ENCODE results near the gene OR8D1. TPM values are rescaled to one million over a fixed set of nuclear protein-coding genes. Genes with fewer than 3 reads are reported as not detected.

The OR8D1 gene
- polyA plus RNA-seq, 3 donors: not detected

DNA sequence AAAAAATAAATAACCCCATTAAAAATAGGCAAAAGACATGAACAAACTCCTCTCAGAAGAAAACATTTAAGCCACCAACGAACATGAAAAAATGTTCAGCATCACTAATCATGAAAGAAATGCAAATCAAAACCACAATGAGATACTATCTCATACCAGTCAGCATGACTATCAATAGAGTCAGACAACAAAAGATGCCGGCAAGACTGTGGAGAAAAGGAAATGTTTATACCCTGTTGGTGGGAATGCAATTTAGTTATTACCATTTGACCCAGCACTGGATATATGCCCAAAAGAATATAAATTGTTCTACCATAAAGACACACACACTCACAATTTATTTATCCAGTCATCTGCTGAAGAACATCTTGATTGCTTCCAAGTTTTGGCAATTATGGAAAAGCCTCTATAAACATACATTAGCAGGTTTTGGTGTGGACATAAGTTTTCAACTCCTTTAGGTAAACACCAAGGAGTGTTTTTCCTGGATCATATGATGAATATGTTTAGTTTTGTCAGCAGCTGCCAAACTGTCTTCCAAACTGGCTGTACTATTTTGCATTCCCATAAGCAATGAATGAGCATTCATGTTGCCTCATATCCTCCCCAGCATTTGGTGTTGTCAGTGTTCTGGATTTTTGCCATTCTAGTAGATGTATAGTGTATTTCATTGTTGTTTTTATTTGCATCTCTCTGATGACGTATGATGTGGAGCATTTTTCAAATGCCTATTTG lies 28.0 kb downstream of the OR8D1 start:
- Mint-ChIP-seq H3K9me3 (peaks cover 4 to 10% (median 6%) of the 10 kb centered on the region in 7 donors), H3K27me3 (ENCODE audit: low read depth in 3 of 3) (no peaks in the 10 kb centered on the region), H3K4me3 (no peak overlapping the region), H3K27ac (no peak overlapping the region), H3K36me3 (no peaks in the 10 kb centered on the region), H3K4me1 (no peaks in the 10 kb centered on the region)
- no peaks in the 10 kb centered on the region for H3K4me1 ChIP-seq (ENCODE audit: control insufficient read depth in 1 of 2, insufficient read depth in 2 of 2, low read length in 2 of 2)
- no peak overlapping the region for H3K27ac ChIP-seq (ENCODE audit: low read depth in 1 of 2, low read length in 2 of 2)
- H3K4me3 ChIP-seq (replicated peaks in 1 of 3; ENCODE audit: low read depth in 2 of 3, low read length in 3 of 3): no peak overlapping the region
- H3K27me3 ChIP-seq (ENCODE audit: control insufficient read depth in 2 of 2, insufficient read depth in 2 of 2, low read length in 2 of 2): no peaks in the 10 kb centered on the region
- H3K79me2 ChIP-seq (ENCODE audit: insufficient read depth, low read length): no peaks in the 10 kb centered on the region
- no peak overlapping the region for H3K9ac ChIP-seq (ENCODE audit: insufficient read depth, low read length, poor library complexity, severe bottlenecking)
- no peak overlapping the region for H2AFZ ChIP-seq (ENCODE audit: insufficient read depth, low read depth, low read length, poor library complexity, severe bottlenecking)
- no peaks in the 10 kb centered on the region for H3K36me3 ChIP-seq (replicated peaks in 1 of 2; ENCODE audit: control insufficient read depth in 1 of 2, insufficient read depth in 2 of 2, low read length in 2 of 2)
- WGBS (ENCODE audit: insufficient coverage): no CpG with 5 or more reads among the region's 3 CpGs
- H3K4me2 ChIP-seq (replicated peaks; ENCODE audit: extremely low read depth, low read length, poor library complexity, severe bottlenecking): no peak overlapping the region
- intact Hi-C loops (cut with micrococcal nuclease): no loop called here
- no peak for TF ChIP-seq CTCF (IDR thresholded peaks at IDR 0.05)
- no peaks in the 10 kb centered on the region for H4K20me1 ChIP-seq (ENCODE audit: insufficient read depth, low read length)
- no peaks in the 10 kb centered on the region for H3K9me3 ChIP-seq (replicated peaks in 1 of 2; ENCODE audit: control insufficient read depth in 1 of 2, insufficient read depth in 1 of 2, low read length in 2 of 2)
- DNase-seq: no peak

GRCh38 chr11:124278261-124278660 lies 35.5 kb downstream of the OR8D1 start:
- H3K9me3 ChIP-seq (replicated peaks in 1 of 2; ENCODE audit: control insufficient read depth in 1 of 2, insufficient read depth in 1 of 2, low read length in 2 of 2): no peaks in the 10 kb centered on the region
- H3K36me3 ChIP-seq (replicated peaks in 1 of 2; ENCODE audit: control insufficient read depth in 1 of 2, insufficient read depth in 2 of 2, low read length in 2 of 2): no peaks in the 10 kb centered on the region
- no peak overlapping the region for H3K27ac Mint-ChIP-seq
- H3K4me1 ChIP-seq (ENCODE audit: control insufficient read depth in 1 of 2, insufficient read depth in 2 of 2, low read length in 2 of 2): no peaks in the 10 kb centered on the region
- intact Hi-C loops (cut with micrococcal nuclease): loop anchor here in 1 of 2 donors (10.0 kb wide), 1 partner anchor 203 kb away; no protein-coding TSS in a partner anchor
- H2AFZ ChIP-seq (ENCODE audit: insufficient read depth, low read depth, low read length, poor library complexity, severe bottlenecking): no peak overlapping the region
- H3K27ac ChIP-seq (ENCODE audit: low read depth in 1 of 2, low read length in 2 of 2): no peak overlapping the region
- peaks cover 7% of the 10 kb centered on the region for H3K4me1 Mint-ChIP-seq
- H3K27me3 Mint-ChIP-seq (ENCODE audit: low read depth in 3 of 3): peaks cover 0 to 2% (median 1%) of the 10 kb centered on the region in 3 donors
- no peaks in the 10 kb centered on the region for H3K27me3 ChIP-seq (ENCODE audit: control insufficient read depth in 2 of 2, insufficient read depth in 2 of 2, low read length in 2 of 2)
- peaks cover 0 to 6% (median 1%) of the 10 kb centered on the region in 7 donors for H3K9me3 Mint-ChIP-seq
- no peaks in the 10 kb centered on the region for H3K36me3 Mint-ChIP-seq
- no peak overlapping the region for H3K4me2 ChIP-seq (replicated peaks; ENCODE audit: extremely low read depth, low read length, poor library complexity, severe bottlenecking)
- H3K9ac ChIP-seq (ENCODE audit: insufficient read depth, low read length, poor library complexity, severe bottlenecking): no peak overlapping the region
- H3K4me3 ChIP-seq (replicated peaks in 1 of 3; ENCODE audit: low read depth in 2 of 3, low read length in 3 of 3): no peak overlapping the region
- no peak for DNase-seq
- WGBS (ENCODE audit: insufficient coverage): no CpG with 5 or more reads among the region's 2 CpGs
- H3K4me3 Mint-ChIP-seq: no peak overlapping the region
- H4K20me1 ChIP-seq (ENCODE audit: insufficient read depth, low read length): no peaks in the 10 kb centered on the region
- no peaks in the 10 kb centered on the region for H3K79me2 ChIP-seq (ENCODE audit: insufficient read depth, low read length)
- no peak for TF ChIP-seq CTCF (IDR thresholded peaks at IDR 0.05)
